Small intestine (tissue), 7 donors: ENCODE measurements around the gene TMEM132A. TPM values are rescaled to one million over a fixed set of nuclear protein-coding genes. Genes with fewer than 3 reads are reported as not detected.

Experiments used
- DNase-seq, 2 donors: peaks; one replicate each; pipeline versions ENCODE4 v3.0.0 to v3.0.0-alpha.2; 2013
- FAIRE-seq: peaks from 2 replicates; lab custom pipeline; 2012; peaks lifted over from hg19 to GRCh38; lab: Jason Lieb, UNC
- H3K27ac ChIP-seq, 3 donors: one replicate each; pipeline ENCODE4 v1.5.1; 2013; ENCODE audit warnings: low read length in 2 of 3, mild to moderate bottlenecking in 2 of 3, control low read depth in 1 of 3, inconsistent platforms in 1 of 3, low read depth in 1 of 3, moderate library complexity in 1 of 3
- H3K27me3 ChIP-seq, 3 donors: one replicate each; pipeline ENCODE4 v1.6.1; 2013; ENCODE audit warnings: low read length in 3 of 3, inconsistent platforms in 1 of 3; ENCODE audit not compliant: control insufficient read depth in 3 of 3, insufficient read depth in 3 of 3
- H3K36me3 ChIP-seq, 3 donors: one replicate each; pipeline ENCODE4 v1.6.1; 2013; ENCODE audit warnings: low read length in 3 of 3, inconsistent platforms in 1 of 3, low read depth in 1 of 3, mild to moderate bottlenecking in 1 of 3, moderate library complexity in 1 of 3; ENCODE audit not compliant: control insufficient read depth in 3 of 3, insufficient read depth in 2 of 3
- H3K4me1 ChIP-seq, 3 donors: one replicate each; pipeline ENCODE4 v1.6.1; 2013; ENCODE audit warnings: low read length in 2 of 3, inconsistent platforms in 1 of 3, low read depth in 1 of 3, mild to moderate bottlenecking in 1 of 3, moderate library complexity in 1 of 3; ENCODE audit not compliant: control insufficient read depth in 3 of 3, insufficient read depth in 2 of 3
- H3K4me3 ChIP-seq, 3 donors: one replicate each; pipeline ENCODE4 v1.5.1; 2013; ENCODE audit warnings: low read length in 3 of 3, control low read depth in 1 of 3, inconsistent platforms in 1 of 3, low read depth in 1 of 3, mild to moderate bottlenecking in 1 of 3, moderate library complexity in 1 of 3
- H3K9me3 ChIP-seq, 2 donors: one replicate each; pipeline ENCODE4 v1.6.1; 2013; ENCODE audit warnings: low read depth in 1 of 2, low read length in 1 of 2; ENCODE audit not compliant: control insufficient read depth in 2 of 2, insufficient read depth in 1 of 2
- WGBS, 3 donors: extraction: QIAGEN DNeasy Blood & Tissue Kit; methylation state at CpG; one replicate each; pipeline ENCODE4 v1.1.7; 2013; 5-methylcytosine and 5-hydroxymethylcytosine counted together
- polyA plus RNA-seq, 4 donors: library from polyadenylated mRNA; stranded (reverse) in 3 of 4; unstranded in 1 of 4; fragments of 200-250 nt in 3 of 4; fragments of 120-200 nt in 1 of 4; gene quantifications; one replicate each; pipeline versions ENCODE4 v1.2.1 to v1.2.3, GENCODE V29; 2013
- donor health status: healthy with polysubstance abuse.
- donor health status: control.
- donor health status: control.
- donor health status: Bipolar disorder and iron deficiency.
- donor health status: healthy.

Gene TMEM132A
- polyA plus RNA-seq, 4 donors: 0.89 to 8.6 (median 4.0) TPM

GRCh38 chr11:60981515-60981914 lies 57.3 kb downstream of the TMEM132A start:
- no peak for DNase-seq
- WGBS, 3 donors: 77 to 87% (median 86%) methylated on average over 11 to 12 of the region's 12 CpGs
- peak overlapping the region in 2 of 3 donors; percentile 24 to 55 for H3K27ac ChIP-seq
- H3K27me3 ChIP-seq: peaks cover 0 to 6% (median 0%) of the 10 kb centered on the region in 3 donors
- H3K36me3 ChIP-seq: no peaks in the 10 kb centered on the region
- no peaks in the 10 kb centered on the region for H3K4me1 ChIP-seq
- H3K9me3 ChIP-seq: no peaks in the 10 kb centered on the region
- H3K4me3 ChIP-seq: no peak overlapping the region
- no peak for FAIRE-seq

- no peak for FAIRE-seq
- Histone ChIP-seq H3K9me3 (no peaks in the 10 kb centered on the region), H3K36me3 (no peaks in the 10 kb centered on the region), H3K27ac (peak overlapping the region in 1 of 3 donors; percentile 64), H3K27me3 (peaks cover 0 to 8% (median 0%) of the 10 kb centered on the region in 3 donors), H3K4me3 (no peak overlapping the region), H3K4me1 (no peaks in the 10 kb centered on the region)
- no peak for DNase-seq
- WGBS, 3 donors: 84 to 87% (median 86%) methylated on average over 8 of the region's 8 CpGs
These were observed 57.9 kb downstream of the TMEM132A start for GRCh38 chr11:60982184-60982583.

- H3K36me3 ChIP-seq: no peaks in the 10 kb centered on the region
- peaks cover 0 to 5% (median 0%) of the 10 kb centered on the region in 3 donors for H3K27me3 ChIP-seq
- 52 to 70% (median 55%) methylated on average over 6 of the region's 6 CpGs for WGBS, 3 donors
- peak overlapping the region in 1 of 3 donors; percentile 28 for H3K27ac ChIP-seq
- no peaks in the 10 kb centered on the region for H3K4me1 ChIP-seq
- H3K9me3 ChIP-seq: no peaks in the 10 kb centered on the region
- DNase-seq (no peak), FAIRE-seq (no peak)
- H3K4me3 ChIP-seq: no peak overlapping the region
These were observed 59.9 kb downstream of the TMEM132A start for GRCh38 chr11:60984149-60984548.

GRCh38 chr11:60984636-60985035 lies 60.4 kb downstream of the TMEM132A start:
- DNase-seq: no peak
- Histone ChIP-seq H3K36me3 (no peaks in the 10 kb centered on the region), H3K27me3 (peaks cover 0 to 9% (median 0%) of the 10 kb centered on the region in 3 donors), H3K4me3 (no peak overlapping the region), H3K4me1 (no peaks in the 10 kb centered on the region), H3K9me3 (no peaks in the 10 kb centered on the region), H3K27ac (no peak overlapping the region)
- no peak for FAIRE-seq
- whole genome bisulfite sequencing, 3 donors: 60 to 62% (median 62%) methylated on average over 4 of the region's 4 CpGs

GRCh38 chr11:60985501-60985900 lies 61.2 kb downstream of the TMEM132A start:
- Histone ChIP-seq H3K4me3 (no peak overlapping the region), H3K27me3 (peaks cover 0 to 10% (median 0%) of the 10 kb centered on the region in 3 donors), H3K4me1 (no peaks in the 10 kb centered on the region), H3K9me3 (no peaks in the 10 kb centered on the region), H3K27ac (peak overlapping the region in 2 of 3 donors; percentile 14 to 76), H3K36me3 (no peaks in the 10 kb centered on the region)
- 51 to 76% (median 67%) methylated on average over 2 of the region's 2 CpGs for WGBS, 3 donors
- FAIRE-seq: no peak
- no peak for DNase-seq

- peak overlapping the region in 1 of 3 donors; percentile 83 for H3K27ac ChIP-seq
- WGBS, 3 donors: 62 to 70% (median 65%) methylated on average over 17 of the region's 17 CpGs
- peaks cover 0 to 10% (median 0%) of the 10 kb centered on the region in 3 donors for H3K27me3 ChIP-seq
- H3K4me3 ChIP-seq: no peak overlapping the region
- no peaks in the 10 kb centered on the region for H3K36me3 ChIP-seq
- no peaks in the 10 kb centered on the region for H3K9me3 ChIP-seq
- DNase-seq: peak in 1 of 2 donors; percentile 56
- FAIRE-seq: no peak
- no peaks in the 10 kb centered on the region for H3K4me1 ChIP-seq
These were observed 62.0 kb downstream of the TMEM132A start for GRCh38 chr11:60985991-60986915.

Other genes starting within 250 kb of the TMEM132A start
- gene MS4A8, start 224.8 kb upstream of the TMEM132A start, polyA plus RNA-seq: 100 to 1,000 TPM in 2 of 4 donors, 10 to 100 TPM in 2; 35.7 to 265 (median 141) TPM
- gene MS4A18, start 199.7 kb upstream of the TMEM132A start, polyA plus RNA-seq: 1 to 10 TPM in 1 of 4 donors, under 1 TPM in 2, not detected in 1; 0.77 to 1.1 (median 0.97) TPM
- 1 to 10 TPM in 2 of 4 donors, under 1 TPM in 1, not detected in 1; 0.09 to 7.6 (median 5.1) TPM for gene MS4A15, start 167.6 kb upstream of the TMEM132A start, polyA plus RNA-seq
- 10 to 100 TPM in 2 of 4 donors, 1 to 10 TPM in 1, under 1 TPM in 1; 0.61 to 61.9 (median 31.3) TPM for gene MS4A10, start 139.1 kb upstream of the TMEM132A start, polyA plus RNA-seq
- gene CCDC86, start 82.3 kb upstream of the TMEM132A start, polyA plus RNA-seq: 10 to 100 TPM; 10.5 to 23.7 (median 15.0) TPM
- gene PTGDR2, start 68.5 kb upstream of the TMEM132A start, polyA plus RNA-seq: 1 to 10 TPM in 3 of 4 donors, under 1 TPM in 1; 0.45 to 4.5 (median 3.4) TPM
- 1 to 10 TPM in 1 of 4 donors, under 1 TPM in 1, not detected in 2; 0.33 to 2.7 TPM for gene ZP1, start 56.9 kb upstream of the TMEM132A start, polyA plus RNA-seq
- gene PRPF19, start 17.9 kb upstream of the TMEM132A start, polyA plus RNA-seq: 100 to 1,000 TPM in 1 of 4 donors, 10 to 100 TPM in 3; 47.9 to 103 (median 80.7) TPM
- gene TMEM109, start 10.3 kb upstream of the TMEM132A start, polyA plus RNA-seq: 10 to 100 TPM; 14.1 to 63.7 (median 33.9) TPM
- 10 to 100 TPM in 3 of 4 donors, 1 to 10 TPM in 1; 4.5 to 26.0 (median 11.3) TPM for gene SLC15A3, start 27.7 kb downstream of the TMEM132A start, polyA plus RNA-seq
- gene CD6, start 47.2 kb downstream of the TMEM132A start, polyA plus RNA-seq: 1 to 10 TPM; 1.3 to 5.1 (median 1.7) TPM
- 1 to 10 TPM in 1 of 4 donors, under 1 TPM in 3; 0.22 to 1.0 (median 0.86) TPM for gene CD5, start 178.0 kb downstream of the TMEM132A start, polyA plus RNA-seq
- 10 to 100 TPM; 17.8 to 40.4 (median 30.9) TPM for gene VPS37C, start 237.0 kb downstream of the TMEM132A start, polyA plus RNA-seq